Mesenchymal stem cell (in vitro differentiated cells and primary cell): ENCODE data around the gene UNC5B.
"Not testable (repeated sequence)": the region's sequence is repeated elsewhere in the genome, so short reads cannot be mapped to it uniquely, and the experiment has no call there.

Experiments used
- DNase-seq: peaks from one replicate; pipeline ENCODE4 v3.0.0-alpha.2; 2013
- H2AFZ ChIP-seq: one replicate; pipeline ENCODE4 v1.6.1; 2013; ENCODE audit warnings: low read depth, mild to moderate bottlenecking, control low read depth, inconsistent platforms, low read length, moderate library complexity
- H2AK5ac ChIP-seq: 2 replicates; pipeline ENCODE4 v1.6.1; 2013; ENCODE audit warnings: low read length, moderate library complexity, mild to moderate bottlenecking, inconsistent platforms; ENCODE audit not compliant: severe bottlenecking
- H2BK120ac ChIP-seq: one replicate; pipeline ENCODE4 v1.6.1; 2013; ENCODE audit warnings: low read depth, mild to moderate bottlenecking, inconsistent platforms, low read length, moderate library complexity
- H2BK12ac ChIP-seq, 2 experiments: one replicate each; pipeline ENCODE4 v1.6.1; 2013; ENCODE audit warnings: inconsistent platforms in 2 of 2, low read length in 2 of 2, mild to moderate bottlenecking in 2 of 2, moderate library complexity in 2 of 2, control low read depth in 1 of 2
- H2BK15ac ChIP-seq: one replicate; pipeline ENCODE4 v1.6.1; 2013; ENCODE audit warnings: mild to moderate bottlenecking, low read depth, inconsistent platforms; ENCODE audit not compliant: poor library complexity, severe bottlenecking
- H2BK5ac ChIP-seq: 2 replicates; pipeline ENCODE4 v1.6.1; 2013; ENCODE audit warnings: low read depth, mild to moderate bottlenecking, low read length, control low read depth, inconsistent platforms; ENCODE audit not compliant: poor library complexity, severe bottlenecking
- H3K14ac ChIP-seq, 2 experiments: one replicate each; pipeline ENCODE4 v1.6.1; 2013; ENCODE audit warnings: inconsistent platforms in 2 of 2, low read length in 2 of 2, control low read depth in 1 of 2, mild to moderate bottlenecking in 1 of 2, moderate library complexity in 1 of 2
- H3K18ac ChIP-seq, 2 experiments: one replicate each; pipeline ENCODE4 v1.6.1; 2013; ENCODE audit warnings: inconsistent platforms in 2 of 2, low read length in 2 of 2, control low read depth in 1 of 2, low read depth in 1 of 2, mild to moderate bottlenecking in 1 of 2
- H3K23ac ChIP-seq, 2 experiments: one replicate each; pipeline ENCODE4 v1.6.1; 2013; ENCODE audit warnings: inconsistent platforms in 2 of 2, low read length in 2 of 2, mild to moderate bottlenecking in 2 of 2, moderate library complexity in 2 of 2, control low read depth in 1 of 2
- H3K27ac ChIP-seq: 2 replicates; pipeline ENCODE4 v1.5.1; 2013; ENCODE audit warnings: mild to moderate bottlenecking, moderate library complexity, low read length, control low read depth, inconsistent platforms; ENCODE audit not compliant: poor library complexity, severe bottlenecking
- H3K27me3 ChIP-seq, 2 experiments: 2 replicates each; pipeline versions ENCODE4 v1.6.1 to v1.7.0; 2013; ENCODE audit warnings: low read length in 2 of 2, mild to moderate bottlenecking in 2 of 2, moderate library complexity in 2 of 2, control low read depth in 1 of 2, inconsistent platforms in 1 of 2; ENCODE audit not compliant: control insufficient read depth in 1 of 2, insufficient read depth in 1 of 2
- H3K36me3 ChIP-seq, 2 experiments: 2 replicates each; pipeline versions ENCODE4 v1.6.1 to v1.7.0; 2013; ENCODE audit warnings: low read length in 2 of 2, control low read depth in 1 of 2, inconsistent platforms in 1 of 2, low read depth in 1 of 2, mild to moderate bottlenecking in 1 of 2; ENCODE audit not compliant: insufficient read depth in 2 of 2, control insufficient read depth in 1 of 2
- H3K4ac ChIP-seq, 2 experiments: one replicate each; pipeline ENCODE4 v1.6.1; 2013; ENCODE audit warnings: inconsistent platforms in 2 of 2, low read length in 2 of 2, mild to moderate bottlenecking in 2 of 2, moderate library complexity in 2 of 2, control low read depth in 1 of 2, low read depth in 1 of 2
- H3K4me1 ChIP-seq: 2 replicates; pipeline ENCODE4 v1.6.1; 2013; ENCODE audit warnings: low read depth, low read length, control low read depth; ENCODE audit not compliant: control insufficient read depth, insufficient read depth
- H3K4me2 ChIP-seq: 2 replicates; pipeline ENCODE4 v1.6.1; 2013; ENCODE audit warnings: low read length, mild to moderate bottlenecking, inconsistent platforms; ENCODE audit not compliant: poor library complexity, severe bottlenecking
- H3K4me3 ChIP-seq, 2 experiments: 2 replicates each; pipeline versions ENCODE4 v1.5.1 to v1.7.0; 2013; ENCODE audit warnings: low read length in 2 of 2, mild to moderate bottlenecking in 2 of 2, control low read depth in 1 of 2, low read depth in 1 of 2; ENCODE audit not compliant: insufficient read depth in 1 of 2
- H3K79me1 ChIP-seq: replicated peaks from 2 replicates; pipeline ENCODE4 v1.6.1; 2013; ENCODE audit warnings: mild to moderate bottlenecking, control low read depth, low read length, inconsistent platforms; ENCODE audit not compliant: poor library complexity, severe bottlenecking
- H3K9ac ChIP-seq: 2 replicates; pipeline ENCODE4 v1.7.0; 2013; ENCODE audit warnings: mild to moderate bottlenecking, low read length, moderate library complexity
- H3K9me3 ChIP-seq: 2 replicates; pipeline ENCODE4 v1.7.0; 2013; ENCODE audit warnings: mild to moderate bottlenecking, low read length; ENCODE audit not compliant: control insufficient read depth
- H4K8ac ChIP-seq: one replicate; pipeline ENCODE4 v1.6.1; 2013; ENCODE audit warnings: inconsistent platforms, mild to moderate bottlenecking, low read length, moderate library complexity
- H4K91ac ChIP-seq: one replicate; pipeline ENCODE4 v1.6.1; 2013; ENCODE audit warnings: mild to moderate bottlenecking, low read length, inconsistent platforms
- WGBS: methylation state at CpG from one replicate; pipeline ENCODE4 v1.1.7; 2013; ENCODE audit warnings: mixed read lengths; 5-methylcytosine and 5-hydroxymethylcytosine counted together

UNC5B gene

GRCh38 chr10:71296811-71297210, 84.4 kb downstream of the UNC5B start:
- H3K4me3 ChIP-seq, H2AFZ ChIP-seq, H3K79me1 ChIP-seq, H3K9me3 ChIP-seq, H4K8ac ChIP-seq, H3K4ac ChIP-seq, H2AK5ac ChIP-seq, H3K14ac ChIP-seq, H4K91ac ChIP-seq, H2BK12ac ChIP-seq, H3K9ac ChIP-seq, H3K4me1 ChIP-seq, H2BK15ac ChIP-seq, H3K4me2 ChIP-seq, H2BK5ac ChIP-seq, H2BK120ac ChIP-seq, H3K18ac ChIP-seq, DNase-seq, H3K27ac ChIP-seq, H3K23ac ChIP-seq: not testable (repeated sequence)
- H3K27me3 ChIP-seq, result peaks cover 0 to 58% of the 10 kb centered on the region in 2 experiments
- H3K36me3 ChIP-seq, result peaks cover 0 to 14% of the 10 kb centered on the region in 2 experiments
- 92% methylated on average over 12 of the region's 13 CpGs for WGBS

- no peak overlapping the region for H2AFZ ChIP-seq
- H3K27me3 ChIP-seq, result peaks cover 0 to 57% of the 10 kb centered on the region in 2 experiments
- H4K91ac ChIP-seq, result no peak overlapping the region
- no peak overlapping the region for H3K14ac ChIP-seq
- no peak for DNase-seq
- H3K9me3 ChIP-seq, result no peaks in the 10 kb centered on the region
- H3K18ac ChIP-seq, result no peak overlapping the region
- H2AK5ac ChIP-seq, result no peak overlapping the region
- no peak overlapping the region for H2BK15ac ChIP-seq
- H2BK12ac ChIP-seq, result no peak overlapping the region
- H3K9ac ChIP-seq, result no peak overlapping the region
- H3K4ac ChIP-seq, result no peak overlapping the region
- no peaks in the 10 kb centered on the region for H3K79me1 ChIP-seq
- H2BK120ac ChIP-seq, result no peak overlapping the region
- H2BK5ac ChIP-seq, result no peak overlapping the region
- H3K4me1 ChIP-seq, result no peaks in the 10 kb centered on the region
- H3K4me3 ChIP-seq, result no peak overlapping the region
- peaks cover 0 to 14% of the 10 kb centered on the region in 2 experiments for H3K36me3 ChIP-seq
- H3K27ac ChIP-seq, result no peak overlapping the region
- WGBS, result 97% methylated on average over 3 of the region's 3 CpGs
- no peak overlapping the region for H3K4me2 ChIP-seq
- H4K8ac ChIP-seq, result no peak overlapping the region
- H3K23ac ChIP-seq, result no peak overlapping the region
Measured at GRCh38 chr10:71297343-71297742, 85.0 kb downstream of the UNC5B start.

- Histone ChIP-seq H3K4me1 (no peaks in the 10 kb centered on the region), H2BK120ac (no peak overlapping the region), H2BK5ac (no peak overlapping the region), H3K4me3 (no peak overlapping the region), H2BK15ac (no peak overlapping the region), H4K8ac (no peak overlapping the region), H2BK12ac (no peak overlapping the region), H3K18ac (no peak overlapping the region), H3K27me3 (peaks cover 0 to 51% of the 10 kb centered on the region in 2 experiments), H3K23ac (no peak overlapping the region), H3K36me3 (peaks cover 0 to 14% of the 10 kb centered on the region in 2 experiments), H2AK5ac (no peak overlapping the region), H3K27ac (no peak overlapping the region), H3K9me3 (no peaks in the 10 kb centered on the region), H2AFZ (no peak overlapping the region), H3K79me1 (no peaks in the 10 kb centered on the region), H3K9ac (no peak overlapping the region), H3K4ac (no peak overlapping the region), H3K4me2 (no peak overlapping the region), H3K14ac (no peak overlapping the region), H4K91ac (no peak overlapping the region)
- WGBS, result 93% methylated on average over 11 of the region's 14 CpGs
- no peak for DNase-seq
Measured at GRCh38 chr10:71299071-71299785, 86.9 kb downstream of the UNC5B start.

- Histone ChIP-seq H3K79me1 (no peaks in the 10 kb centered on the region), H3K4me2 (no peak overlapping the region), H4K91ac (no peak overlapping the region), H3K4me1 (no peaks in the 10 kb centered on the region), H3K23ac (no peak overlapping the region), H3K27ac (no peak overlapping the region), H3K4me3 (no peak overlapping the region), H2AFZ (no peak overlapping the region), H2BK5ac (no peak overlapping the region), H3K27me3 (peaks cover 0 to 49% of the 10 kb centered on the region in 2 experiments), H3K14ac (no peak overlapping the region), H2BK12ac (no peak overlapping the region), H3K4ac (no peak overlapping the region), H2BK120ac (no peak overlapping the region), H3K9ac (no peak overlapping the region), H3K36me3 (peaks cover 0 to 8% of the 10 kb centered on the region in 2 experiments), H2BK15ac (no peak overlapping the region), H2AK5ac (no peak overlapping the region), H3K18ac (no peak overlapping the region), H4K8ac (no peak overlapping the region), H3K9me3 (no peaks in the 10 kb centered on the region)
- no peak for DNase-seq
- 93% methylated on average over 16 of the region's 16 CpGs for WGBS
Measured at GRCh38 chr10:71300555-71301370, 88.4 kb downstream of the UNC5B start.
